Measurements from ENCODE around the gene WDFY3. TPM values are rescaled to one million over a fixed set of nuclear protein-coding genes. Genes with fewer than 3 reads are reported as not detected.

WDFY3 gene
- total RNA-seq, 1 donor from 2014 or later = 0.80 TPM

DNA sequence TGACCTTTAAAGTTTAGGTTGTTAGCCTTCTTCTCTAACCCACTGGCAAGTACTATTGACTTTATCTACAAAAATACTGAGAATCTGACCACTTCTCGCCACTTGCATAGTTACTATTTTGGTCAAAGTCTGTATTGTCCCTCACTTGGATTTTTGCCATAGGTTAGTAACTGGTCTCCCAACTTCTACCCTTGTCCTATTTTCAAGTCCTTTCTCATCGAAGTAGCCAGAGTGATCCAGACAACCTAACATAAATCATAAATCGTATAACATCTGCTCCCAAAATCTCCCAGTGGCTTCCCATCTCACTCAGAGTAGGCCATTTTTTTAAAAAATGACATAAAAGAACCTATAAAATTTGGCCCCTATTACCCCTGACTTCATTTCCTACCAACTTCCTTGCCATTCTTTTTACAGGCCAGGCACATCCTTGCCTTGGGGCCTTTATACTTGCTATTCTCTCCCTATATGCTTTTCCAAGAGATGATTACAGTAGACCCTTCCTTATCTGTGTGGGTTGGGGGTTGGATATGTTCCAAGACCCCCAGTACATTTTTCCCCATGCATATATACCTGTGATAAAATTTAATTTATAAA is 29.0 kb downstream of the WDFY3 start:
- Mint-ChIP-seq H3K9me3 (peaks cover 7% of the 10 kb centered on the region), H3K4me1 (ENCODE audit: low read depth) (no peaks in the 10 kb centered on the region), H3K27me3 (ENCODE audit: low read depth) (no peaks in the 10 kb centered on the region), H3K36me3 (ENCODE audit: low read depth) (no peaks in the 10 kb centered on the region), H3K27ac (no peak overlapping the region), H3K4me3 (ENCODE audit: low read depth) (no peak overlapping the region)
- intact Hi-C loops (cut with micrococcal nuclease) = no loop called here
- no peak for DNase-seq (ENCODE audit: low spot score)

- Mint-ChIP-seq H3K27me3 (ENCODE audit: low read depth) (no peaks in the 10 kb centered on the region), H3K9me3 (peaks cover 4% of the 10 kb centered on the region), H3K4me1 (ENCODE audit: low read depth) (no peaks in the 10 kb centered on the region), H3K27ac (no peak overlapping the region), H3K36me3 (ENCODE audit: low read depth) (no peaks in the 10 kb centered on the region), H3K4me3 (ENCODE audit: low read depth) (no peak overlapping the region)
- DNase-seq (ENCODE audit: low spot score) = no peak
- intact Hi-C loops (cut with micrococcal nuclease) = no loop called here
These were observed 30.4 kb downstream of the WDFY3 start for GRCh38 chr4:84936123-84936522.

DNA sequence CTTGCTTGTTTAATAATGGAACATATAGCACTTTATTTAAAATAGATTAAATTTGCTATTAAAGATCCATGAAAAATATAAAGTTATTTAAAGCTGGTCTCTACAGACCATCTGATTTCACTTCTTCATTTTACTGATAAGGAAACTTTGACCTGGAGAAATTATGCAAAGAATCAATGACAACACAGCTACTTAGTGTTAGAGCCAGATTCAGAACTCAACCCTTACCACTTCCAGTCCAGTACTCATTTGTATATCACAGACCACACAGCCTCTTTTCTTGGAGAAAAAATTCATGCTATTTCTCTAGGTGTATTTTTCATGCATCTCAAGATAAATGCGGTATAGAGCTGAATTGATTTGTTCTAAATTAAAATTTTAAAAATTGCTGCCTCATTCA is 34.0 kb downstream of the WDFY3 start:
- DNase-seq (ENCODE audit: low spot score) = no peak
- intact Hi-C loops (cut with micrococcal nuclease) = no loop called here
- Mint-ChIP-seq H3K9me3 (no peaks in the 10 kb centered on the region), H3K4me3 (ENCODE audit: low read depth) (no peak overlapping the region), H3K36me3 (ENCODE audit: low read depth) (no peaks in the 10 kb centered on the region), H3K4me1 (ENCODE audit: low read depth) (no peaks in the 10 kb centered on the region), H3K27ac (no peak overlapping the region), H3K27me3 (ENCODE audit: low read depth) (no peaks in the 10 kb centered on the region)

- H3K27me3 Mint-ChIP-seq (ENCODE audit: low read depth) = no peaks in the 10 kb centered on the region
- DNase-seq (ENCODE audit: low spot score) = no peak
- no peak overlapping the region for H3K27ac Mint-ChIP-seq
- no peak overlapping the region for H3K4me3 Mint-ChIP-seq (ENCODE audit: low read depth)
- no peaks in the 10 kb centered on the region for H3K9me3 Mint-ChIP-seq
- no peaks in the 10 kb centered on the region for H3K36me3 Mint-ChIP-seq (ENCODE audit: low read depth)
- no peaks in the 10 kb centered on the region for H3K4me1 Mint-ChIP-seq (ENCODE audit: low read depth)
- intact Hi-C loops (cut with micrococcal nuclease) = no loop called here
These were observed 34.5 kb downstream of the WDFY3 start for GRCh38 chr4:84931961-84932360.

DNA sequence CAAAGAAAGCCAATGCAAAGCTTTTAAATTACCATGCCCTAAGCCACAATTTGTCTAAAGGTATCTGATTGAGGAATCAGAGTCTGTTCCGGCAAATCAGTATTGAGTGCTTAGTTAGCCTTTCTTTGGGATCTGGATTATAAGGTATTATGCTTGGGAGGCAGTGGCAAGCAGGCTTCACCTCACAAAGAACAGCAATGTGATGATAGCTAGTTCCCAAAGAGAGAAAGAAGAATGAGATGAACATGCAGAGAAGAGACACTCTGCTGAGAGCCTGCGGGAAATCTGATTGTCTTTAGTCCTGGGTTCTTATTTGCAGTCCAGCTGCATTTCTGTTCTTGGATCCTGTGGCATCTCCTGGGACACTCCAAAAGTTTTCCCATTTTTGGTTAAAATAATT is 35.2 kb downstream of the WDFY3 start:
- Mint-ChIP-seq H3K4me3 (ENCODE audit: low read depth) (no peak overlapping the region), H3K9me3 (no peaks in the 10 kb centered on the region), H3K36me3 (ENCODE audit: low read depth) (no peaks in the 10 kb centered on the region), H3K27ac (no peak overlapping the region), H3K27me3 (ENCODE audit: low read depth) (no peaks in the 10 kb centered on the region), H3K4me1 (ENCODE audit: low read depth) (no peaks in the 10 kb centered on the region)
- intact Hi-C loops (cut with micrococcal nuclease) = no loop called here
- no peak for DNase-seq (ENCODE audit: low spot score)

- DNase-seq (ENCODE audit: low spot score) = no peak
- Mint-ChIP-seq H3K27ac (no peak overlapping the region), H3K4me1 (ENCODE audit: low read depth) (no peaks in the 10 kb centered on the region), H3K36me3 (ENCODE audit: low read depth) (no peaks in the 10 kb centered on the region), H3K9me3 (no peaks in the 10 kb centered on the region), H3K4me3 (ENCODE audit: low read depth) (no peak overlapping the region), H3K27me3 (ENCODE audit: low read depth) (no peaks in the 10 kb centered on the region)
- intact Hi-C loops (cut with micrococcal nuclease) = no loop called here
These were observed 38.4 kb downstream of the WDFY3 start for GRCh38 chr4:84928089-84928488.

DNA sequence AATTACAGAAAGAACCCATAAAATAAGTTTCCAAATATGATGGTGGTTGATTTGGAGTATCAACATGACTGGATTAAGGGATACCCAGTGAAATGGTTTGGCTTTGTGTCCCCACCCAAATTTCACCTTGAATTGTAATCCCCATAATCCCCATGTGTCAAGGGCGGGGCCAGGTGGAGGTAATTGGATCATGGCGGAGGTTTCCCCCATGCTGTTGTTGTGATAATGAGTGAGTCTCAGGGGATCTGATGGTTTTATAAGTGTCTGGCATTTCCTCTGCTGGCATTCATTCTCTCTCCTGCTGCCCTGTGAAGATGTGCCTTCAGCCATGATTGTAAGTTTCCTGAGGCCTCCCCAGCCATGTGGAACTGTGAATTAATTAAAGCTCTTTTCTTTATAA is 39.1 kb downstream of the WDFY3 start:
- no peak for DNase-seq (ENCODE audit: low spot score)
- intact Hi-C loops (cut with micrococcal nuclease) = no loop called here
- H3K9me3 Mint-ChIP-seq = no peaks in the 10 kb centered on the region
- no peaks in the 10 kb centered on the region for H3K4me1 Mint-ChIP-seq (ENCODE audit: low read depth)
- no peaks in the 10 kb centered on the region for H3K27me3 Mint-ChIP-seq (ENCODE audit: low read depth)
- no peak overlapping the region for H3K4me3 Mint-ChIP-seq (ENCODE audit: low read depth)
- no peak overlapping the region for H3K27ac Mint-ChIP-seq
- H3K36me3 Mint-ChIP-seq (ENCODE audit: low read depth) = no peaks in the 10 kb centered on the region

- Mint-ChIP-seq H3K27ac (no peak overlapping the region), H3K4me1 (ENCODE audit: low read depth) (no peaks in the 10 kb centered on the region), H3K9me3 (no peaks in the 10 kb centered on the region), H3K4me3 (ENCODE audit: low read depth) (no peak overlapping the region), H3K36me3 (ENCODE audit: low read depth) (no peaks in the 10 kb centered on the region), H3K27me3 (ENCODE audit: low read depth) (no peaks in the 10 kb centered on the region)
- intact Hi-C loops (cut with micrococcal nuclease) = no loop called here
- DNase-seq (ENCODE audit: low spot score) = no peak
These were observed 40.9 kb downstream of the WDFY3 start for GRCh38 chr4:84925558-84925957.

- DNase-seq (ENCODE audit: low spot score) = no peak
- Mint-ChIP-seq H3K9me3 (no peaks in the 10 kb centered on the region), H3K4me1 (ENCODE audit: low read depth) (no peaks in the 10 kb centered on the region), H3K27me3 (ENCODE audit: low read depth) (no peaks in the 10 kb centered on the region), H3K36me3 (ENCODE audit: low read depth) (no peaks in the 10 kb centered on the region), H3K27ac (no peak overlapping the region), H3K4me3 (ENCODE audit: low read depth) (no peak overlapping the region)
- intact Hi-C loops (cut with micrococcal nuclease) = no loop called here
These were observed 42.1 kb downstream of the WDFY3 start for GRCh38 chr4:84924434-84924833.

DNA sequence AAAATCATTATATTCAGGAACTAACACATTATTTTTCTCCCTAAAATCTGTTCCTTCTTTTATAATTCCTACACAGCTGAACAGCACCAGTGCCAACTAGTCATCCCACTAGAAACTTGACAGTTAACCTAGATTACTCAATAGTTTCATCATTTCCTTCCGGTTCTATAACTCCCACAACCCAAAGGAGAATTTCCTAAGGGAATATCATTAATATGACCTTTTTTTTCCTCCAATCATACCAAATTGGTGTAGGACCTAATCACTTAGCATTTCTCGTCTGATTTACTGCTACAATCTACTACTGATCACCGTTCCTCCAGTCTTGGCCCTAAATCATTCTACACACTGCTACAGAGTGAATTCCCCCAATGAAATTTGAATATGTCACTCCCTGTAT is 45.9 kb downstream of the WDFY3 start:
- no peaks in the 10 kb centered on the region for H3K9me3 Mint-ChIP-seq
- no peak for DNase-seq (ENCODE audit: low spot score)
- intact Hi-C loops (cut with micrococcal nuclease) = no loop called here
- no peaks in the 10 kb centered on the region for H3K4me1 Mint-ChIP-seq (ENCODE audit: low read depth)
- no peak overlapping the region for H3K4me3 Mint-ChIP-seq (ENCODE audit: low read depth)
- H3K36me3 Mint-ChIP-seq (ENCODE audit: low read depth) = no peaks in the 10 kb centered on the region
- H3K27me3 Mint-ChIP-seq (ENCODE audit: low read depth) = no peaks in the 10 kb centered on the region
- no peak overlapping the region for H3K27ac Mint-ChIP-seq

- Mint-ChIP-seq H3K27ac (no peak overlapping the region), H3K27me3 (ENCODE audit: low read depth) (no peaks in the 10 kb centered on the region), H3K4me3 (ENCODE audit: low read depth) (no peak overlapping the region), H3K9me3 (no peaks in the 10 kb centered on the region), H3K4me1 (ENCODE audit: low read depth) (no peaks in the 10 kb centered on the region), H3K36me3 (ENCODE audit: low read depth) (no peaks in the 10 kb centered on the region)
- intact Hi-C loops (cut with micrococcal nuclease) = no loop called here
- no peak for DNase-seq (ENCODE audit: low spot score)
These were observed 48.5 kb downstream of the WDFY3 start for GRCh38 chr4:84917869-84918600.

DNA sequence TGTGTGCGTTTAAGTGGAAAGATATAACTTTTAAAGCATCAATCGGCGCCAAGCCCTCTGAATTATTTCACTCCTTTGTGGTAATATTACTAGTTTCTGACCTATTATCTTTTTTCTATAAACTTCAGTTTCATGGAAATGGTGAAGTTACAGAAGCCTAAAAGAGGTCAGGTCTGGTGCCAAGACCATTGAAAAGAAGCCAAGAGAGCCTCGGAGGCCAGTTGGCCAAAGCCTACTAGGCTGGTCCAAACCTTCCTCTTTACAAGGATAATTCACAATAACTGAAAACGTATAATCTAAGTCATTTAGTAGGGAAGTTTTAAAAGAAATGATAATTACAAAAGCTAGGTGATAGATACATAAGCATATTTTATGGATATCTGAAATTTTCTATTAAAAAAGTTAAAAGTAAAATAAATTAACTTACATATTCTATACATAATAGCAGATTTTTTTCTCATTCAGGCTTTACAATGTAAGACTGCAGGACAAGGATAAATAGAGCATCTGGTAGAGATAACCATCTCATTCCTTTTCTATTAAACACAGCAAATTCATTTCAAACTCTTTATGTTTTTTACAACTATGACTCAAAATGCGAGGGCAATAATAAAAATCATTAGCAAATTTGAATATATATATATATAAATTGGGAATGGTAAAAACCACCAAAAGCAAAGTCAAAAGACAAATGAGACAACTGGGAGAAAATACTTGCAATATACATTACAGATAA is 49.2 kb downstream of the WDFY3 start:
- DNase-seq (ENCODE audit: low spot score) = no peak
- Mint-ChIP-seq H3K4me1 (ENCODE audit: low read depth) (no peaks in the 10 kb centered on the region), H3K4me3 (ENCODE audit: low read depth) (no peak overlapping the region), H3K9me3 (no peaks in the 10 kb centered on the region), H3K36me3 (ENCODE audit: low read depth) (no peaks in the 10 kb centered on the region), H3K27me3 (ENCODE audit: low read depth) (no peaks in the 10 kb centered on the region), H3K27ac (no peak overlapping the region)
- intact Hi-C loops (cut with micrococcal nuclease) = no loop called here

- intact Hi-C loops (cut with micrococcal nuclease) = no loop called here
- H3K27me3 Mint-ChIP-seq (ENCODE audit: low read depth) = no peaks in the 10 kb centered on the region
- H3K4me1 Mint-ChIP-seq (ENCODE audit: low read depth) = no peaks in the 10 kb centered on the region
- no peaks in the 10 kb centered on the region for H3K9me3 Mint-ChIP-seq
- no peak overlapping the region for H3K4me3 Mint-ChIP-seq (ENCODE audit: low read depth)
- no peak for DNase-seq (ENCODE audit: low spot score)
- H3K36me3 Mint-ChIP-seq (ENCODE audit: low read depth) = no peaks in the 10 kb centered on the region
- no peak overlapping the region for H3K27ac Mint-ChIP-seq
These were observed 50.3 kb downstream of the WDFY3 start for GRCh38 chr4:84916227-84916626.

Measured in activated T-helper 2 cell treated with anti-CD3 and anti-CD28 coated beads, Interferon-gamma antibody, Interleukin-2, Interleukin-4, amounts not matched to agents 10 μg/mL and 5 μg/mL and 100 μg/mL, durations not matched to agents 14 hours and 24 hours and 36 hours (primary cell).